GM19455 (cell line): ENCODE results near the gene TMEM30B.

Experiments
- ATAC-seq: cut with Tn5 transposase; IDR thresholded peaks from one replicate; pipeline ENCODE4 v1.9.1; 2021; ENCODE audit not compliant: unreplicated experiment

TMEM30B gene

DNA sequence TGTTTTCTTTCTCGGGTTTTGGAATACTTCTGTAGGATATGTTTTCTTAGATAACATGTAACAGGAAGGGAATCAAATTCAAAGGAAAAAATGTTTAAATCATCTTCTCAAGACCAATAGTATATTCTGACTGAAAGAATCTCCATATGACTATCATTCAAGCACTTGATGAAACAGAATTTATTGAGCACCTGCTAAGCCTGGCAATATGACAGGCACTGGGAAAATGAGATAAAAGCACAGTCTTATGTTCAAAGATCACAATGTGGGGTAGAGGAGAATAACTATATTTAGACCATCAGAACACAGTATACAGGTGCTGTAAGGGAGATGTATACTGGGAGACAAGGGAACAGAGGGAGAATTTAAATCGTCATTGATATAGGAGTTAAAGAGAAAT is 19.1 kb upstream of the TMEM30B start:
- ATAC-seq, result no peak

DNA sequence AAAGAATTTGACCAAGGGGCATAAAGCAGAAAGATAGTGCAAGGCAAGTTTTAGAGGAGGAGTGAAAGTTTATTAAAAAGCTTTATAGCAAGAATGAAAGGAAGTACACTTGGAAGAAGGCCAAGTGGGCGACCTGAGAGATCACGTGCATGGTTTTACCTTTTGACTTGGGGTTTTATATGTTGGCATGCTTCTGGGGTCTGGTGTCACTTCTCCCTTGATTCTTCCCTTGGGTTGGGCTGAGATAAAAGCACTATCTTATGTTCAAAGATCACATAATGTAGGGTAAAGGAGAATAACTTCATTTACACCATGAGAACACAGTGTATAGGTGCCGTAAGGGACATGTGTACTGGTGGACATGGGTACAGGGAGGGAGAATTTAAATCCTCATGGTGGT is 17.7 kb upstream of the TMEM30B start:
- no peak for ATAC-seq

DNA sequence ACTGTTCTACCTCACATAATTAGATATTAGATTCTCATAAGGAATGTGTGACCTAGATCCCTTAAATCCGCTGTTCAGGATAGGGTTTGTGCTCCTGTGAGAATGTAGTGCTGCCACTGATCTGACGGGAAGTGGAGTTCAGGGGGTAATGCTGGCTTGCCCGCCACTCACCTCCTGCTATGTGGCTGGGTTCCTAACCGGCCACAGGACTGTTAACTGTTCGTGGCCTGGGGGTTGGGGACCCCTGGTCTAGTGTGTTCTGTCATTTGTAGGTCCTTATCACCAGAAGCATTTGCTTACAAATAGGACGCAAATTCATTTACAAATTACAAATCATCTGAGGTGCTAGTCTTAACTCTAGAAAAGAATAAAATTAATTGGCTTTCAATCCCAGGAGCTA is 16.4 kb upstream of the TMEM30B start:
- ATAC-seq, result no peak

DNA sequence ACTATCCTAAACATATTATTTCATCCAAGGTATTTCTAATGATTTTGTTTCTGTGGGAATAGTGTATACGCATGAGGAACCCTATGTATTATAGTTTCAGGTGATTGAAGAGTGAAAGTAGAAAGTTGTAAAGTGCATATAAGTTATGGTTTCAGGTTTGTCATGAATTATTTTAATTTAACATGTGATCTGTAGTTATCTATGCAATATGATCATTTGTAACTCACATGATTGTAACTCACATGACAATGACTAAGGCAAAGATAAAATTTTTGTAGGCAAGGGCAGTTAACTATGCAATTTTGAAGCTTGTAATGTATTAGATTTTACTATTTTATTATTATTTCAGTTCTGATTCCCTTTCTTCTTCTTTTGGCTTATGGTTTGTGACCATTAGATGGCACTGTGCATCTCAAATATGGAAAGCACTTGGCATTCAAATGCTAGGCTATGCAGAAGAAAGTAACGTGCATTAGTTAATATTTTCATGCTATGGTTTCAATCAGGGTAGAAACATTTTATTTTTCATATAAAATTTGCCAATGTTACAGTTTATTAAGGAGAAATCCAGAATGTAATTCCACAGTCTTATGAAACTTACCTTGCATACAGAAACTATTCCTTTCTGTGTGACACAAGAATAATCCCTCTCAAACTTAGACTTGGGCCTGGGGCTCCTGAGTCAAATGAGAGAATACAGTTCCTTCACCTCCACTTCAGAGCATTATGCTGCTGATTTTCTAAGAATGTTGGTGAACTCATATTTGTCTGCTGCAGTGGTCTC is 15.8 kb upstream of the TMEM30B start:
- no peak for ATAC-seq

DNA sequence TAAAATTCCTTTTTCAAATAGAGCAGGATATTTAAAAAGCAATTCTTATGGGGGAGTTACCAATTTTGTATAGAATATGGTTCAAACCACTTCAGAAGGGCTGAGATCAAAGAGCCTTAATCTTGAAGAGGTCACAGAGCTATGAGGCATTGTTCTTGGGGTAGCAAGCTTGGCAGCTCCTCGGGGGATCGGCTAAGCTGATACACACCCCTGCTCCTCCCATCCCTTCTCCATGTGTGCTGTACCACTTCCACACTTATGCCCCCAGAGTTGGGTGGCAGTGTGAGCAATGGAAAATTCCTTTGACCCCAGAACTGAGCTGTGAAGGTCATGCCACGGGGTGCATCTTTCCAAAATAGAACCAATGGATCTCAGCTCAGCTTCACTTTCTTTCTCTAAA is 15.0 kb upstream of the TMEM30B start:
- ATAC-seq, result no peak

DNA sequence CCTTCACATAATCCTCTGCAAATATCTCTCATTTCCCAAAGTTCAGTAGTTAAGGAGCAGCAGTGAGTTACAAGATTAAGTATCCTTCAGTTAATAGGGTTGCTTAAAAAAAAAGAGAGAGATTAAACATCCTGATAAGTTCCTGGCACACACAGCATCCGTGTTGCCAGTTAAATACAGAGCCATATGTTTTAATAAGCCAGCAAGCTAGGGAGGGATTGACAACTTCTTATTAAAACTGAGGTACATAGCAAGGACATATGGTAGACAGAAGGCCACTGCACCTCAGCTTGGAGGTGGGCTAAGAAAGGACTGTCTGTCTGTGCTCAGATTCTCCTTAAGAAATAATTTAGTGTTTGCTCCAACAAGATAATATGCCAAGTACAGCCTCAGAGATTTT is 9.6 kb upstream of the TMEM30B start:
- no peak for ATAC-seq

DNA sequence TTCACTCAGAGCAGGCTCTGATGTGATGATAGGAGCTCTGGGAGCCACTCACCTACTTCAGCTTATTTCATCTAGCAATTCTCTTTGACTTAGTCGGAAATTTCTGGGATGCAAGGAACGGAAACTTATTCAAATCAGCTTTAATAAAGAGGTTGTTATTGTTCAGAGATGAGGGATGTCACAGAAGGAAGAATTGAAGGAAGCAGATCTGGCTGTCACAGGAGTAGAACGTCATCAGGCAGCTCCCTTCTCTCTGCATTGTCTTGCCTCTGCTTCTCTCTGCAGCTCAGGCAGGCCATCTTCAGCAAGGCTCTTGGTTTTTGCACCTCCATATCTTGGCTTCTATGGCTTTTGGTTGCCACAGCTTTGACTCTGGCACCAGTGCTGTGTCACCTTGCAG is 7.6 kb upstream of the TMEM30B start:
- no peak for ATAC-seq

DNA sequence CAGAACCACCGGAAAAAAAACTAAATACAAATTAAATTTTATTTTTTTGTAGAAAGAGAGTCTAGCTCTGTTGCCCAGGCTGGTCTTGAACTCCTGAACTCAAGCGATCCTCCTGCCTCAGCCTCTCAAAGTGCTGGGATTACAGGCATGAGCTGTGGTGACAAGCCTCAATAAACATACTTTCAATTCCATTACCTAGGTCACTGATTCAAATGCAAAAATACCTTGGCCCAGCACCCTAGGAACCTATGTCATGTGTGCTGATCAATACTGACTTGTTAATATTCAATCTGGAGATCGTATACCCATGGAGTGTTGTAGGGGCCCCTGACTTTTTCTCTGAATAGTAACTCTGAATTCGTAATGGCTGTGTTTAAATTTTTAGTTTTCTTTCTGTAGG is 7.1 kb upstream of the TMEM30B start:
- ATAC-seq, result no peak

DNA sequence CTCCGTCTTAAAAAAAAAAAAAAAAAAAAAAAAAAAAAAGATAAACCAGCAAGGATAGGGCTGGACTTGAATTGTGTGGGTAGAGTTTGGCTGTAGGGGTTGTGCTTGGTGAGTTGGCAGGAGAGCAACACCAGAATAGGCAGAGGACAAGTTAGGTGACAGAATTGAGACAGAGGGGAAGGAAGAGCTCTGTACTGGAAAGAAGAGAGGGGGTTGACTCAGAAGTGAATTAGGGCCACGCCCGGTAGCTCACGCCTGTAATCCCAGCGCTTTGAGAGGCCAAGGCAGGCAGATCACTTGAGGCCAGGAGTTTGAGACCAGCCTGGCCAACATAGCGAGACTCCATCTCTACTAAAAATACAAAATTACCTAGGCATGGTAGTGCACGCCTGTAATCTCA is 6.1 kb upstream of the TMEM30B start:
- no peak for ATAC-seq

DNA sequence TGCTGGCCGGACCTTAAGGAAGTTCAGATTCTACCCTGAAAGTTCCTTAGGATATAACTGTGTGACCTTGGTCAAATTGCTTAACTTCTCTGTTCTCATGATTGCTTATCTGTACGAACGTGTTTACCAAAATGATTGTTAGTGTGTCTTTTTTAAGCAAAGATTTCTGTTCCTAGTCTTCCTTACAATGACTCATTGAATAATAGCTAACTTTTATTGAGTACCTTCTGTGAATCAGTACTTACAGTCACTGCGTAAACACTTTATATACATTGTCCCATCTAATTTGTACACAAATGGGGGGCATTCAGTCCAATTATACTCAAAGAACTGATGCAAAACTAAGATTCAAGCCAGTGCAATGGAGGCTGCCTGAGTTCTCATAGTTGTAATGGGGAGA is 4.2 kb upstream of the TMEM30B start:
- no peak for ATAC-seq

DNA sequence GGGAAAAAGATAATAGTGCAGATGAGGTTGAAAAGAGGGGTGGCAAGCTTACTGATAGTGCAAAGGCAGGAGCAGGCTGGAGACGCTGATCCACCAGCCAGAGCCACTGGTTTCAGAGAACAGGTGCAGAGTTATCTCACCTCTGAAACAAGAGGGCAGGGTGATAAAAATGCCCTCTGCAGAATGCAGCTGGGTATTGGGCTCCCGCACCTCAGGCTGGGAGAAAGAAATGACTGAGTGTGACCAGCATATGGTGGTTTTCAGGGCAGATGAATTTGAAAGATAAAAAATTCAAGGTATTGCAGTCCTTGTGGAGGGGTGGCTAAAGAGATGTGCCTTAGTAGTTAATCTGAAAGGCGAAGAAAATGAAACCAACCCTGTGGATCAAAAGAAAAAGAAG is 2.9 kb upstream of the TMEM30B start:
- ATAC-seq, result no peak

DNA sequence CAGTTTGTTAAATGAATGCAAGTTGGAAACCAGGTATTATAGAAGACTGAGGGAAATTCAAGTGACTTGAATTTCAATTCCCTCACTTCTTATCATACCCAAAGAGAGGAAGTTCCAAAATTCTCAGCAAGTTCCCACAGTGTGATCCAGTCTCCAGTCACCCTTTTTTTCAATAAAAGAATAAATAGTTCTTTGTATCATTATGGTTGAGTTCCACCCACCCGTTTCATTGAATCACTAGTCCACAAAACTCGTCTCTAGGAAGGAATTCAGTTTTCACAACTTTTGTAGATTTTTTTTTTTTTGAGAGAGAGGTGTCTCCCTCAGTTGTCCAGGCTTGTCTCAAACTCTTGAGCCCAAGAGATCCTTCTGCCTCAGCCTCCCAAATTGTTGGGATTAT is 1.6 kb upstream of the TMEM30B start:
- no peak for ATAC-seq

DNA sequence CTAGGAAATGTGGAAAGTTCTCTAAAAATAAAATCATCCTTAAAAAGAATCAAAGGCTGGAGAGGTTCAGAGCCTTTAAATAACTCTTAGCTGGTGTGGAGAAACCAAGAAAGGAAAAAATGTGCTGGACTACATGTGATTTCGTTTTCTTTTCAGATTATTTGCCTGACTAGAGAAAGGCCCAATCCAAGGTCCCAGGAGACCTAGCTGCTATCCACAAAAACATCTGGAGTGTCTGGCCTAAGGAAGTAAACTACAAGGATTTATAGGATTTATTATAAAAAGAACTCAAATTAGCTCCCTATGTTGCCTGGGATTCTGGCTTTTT is 774 bp upstream of the TMEM30B start:
- ATAC-seq, result no peak

DNA sequence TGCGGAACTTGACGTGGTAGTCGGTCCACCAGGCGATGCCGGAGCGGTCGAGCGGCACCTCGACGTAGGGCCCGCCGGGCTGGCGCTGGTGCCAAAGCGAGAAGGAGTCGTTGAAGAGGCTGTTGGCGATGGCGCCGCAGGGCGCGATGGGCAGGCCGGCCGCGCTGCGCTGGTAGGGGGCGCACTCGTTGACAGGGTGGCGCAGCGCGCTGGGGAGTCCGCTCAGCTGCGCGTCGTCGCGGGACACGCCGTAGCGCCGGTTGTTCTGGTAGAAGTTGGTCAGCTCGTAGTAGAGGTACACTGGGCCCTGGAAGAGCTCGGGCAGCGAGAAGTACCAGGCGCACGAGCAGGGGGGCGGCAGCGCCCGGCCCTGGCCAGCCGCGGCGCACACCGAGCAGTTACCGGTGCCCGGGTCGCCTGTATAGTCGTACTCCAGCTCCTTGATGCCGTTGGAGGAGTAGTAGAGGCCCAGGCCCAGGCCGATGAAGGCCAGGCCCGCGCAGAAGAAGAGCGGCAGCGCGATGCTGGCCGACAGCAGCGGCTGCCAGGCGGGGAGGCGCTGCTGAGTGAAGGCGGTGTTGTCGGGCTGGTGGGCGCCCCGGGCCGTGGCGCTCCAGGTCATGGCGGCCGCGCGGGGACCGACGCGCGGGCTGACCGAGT is 482 bp downstream of the TMEM30B start:
- no peak for ATAC-seq

DNA sequence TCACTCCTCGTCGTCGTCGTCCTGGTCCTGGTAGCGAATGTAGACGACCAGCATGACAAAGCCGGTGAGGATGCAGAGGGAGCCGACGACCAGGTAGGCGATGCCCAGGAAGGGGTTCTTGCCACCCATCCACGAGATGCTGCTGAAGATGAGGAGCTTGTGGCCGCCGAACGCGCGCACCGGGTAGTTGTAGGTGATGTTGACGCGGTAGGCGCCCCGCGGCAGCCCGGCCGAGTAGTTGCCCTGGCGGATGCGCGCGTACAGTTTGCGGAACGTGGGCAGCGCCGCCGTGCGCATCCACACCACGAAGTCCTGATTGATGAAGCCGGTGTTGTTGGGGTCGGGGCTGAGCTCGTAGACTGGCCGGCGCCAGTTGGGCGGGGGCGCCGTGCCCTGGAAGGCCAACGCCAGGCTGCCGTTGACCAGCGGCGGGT is 1.0 kb downstream of the TMEM30B start:
- ATAC-seq, result no peak

DNA sequence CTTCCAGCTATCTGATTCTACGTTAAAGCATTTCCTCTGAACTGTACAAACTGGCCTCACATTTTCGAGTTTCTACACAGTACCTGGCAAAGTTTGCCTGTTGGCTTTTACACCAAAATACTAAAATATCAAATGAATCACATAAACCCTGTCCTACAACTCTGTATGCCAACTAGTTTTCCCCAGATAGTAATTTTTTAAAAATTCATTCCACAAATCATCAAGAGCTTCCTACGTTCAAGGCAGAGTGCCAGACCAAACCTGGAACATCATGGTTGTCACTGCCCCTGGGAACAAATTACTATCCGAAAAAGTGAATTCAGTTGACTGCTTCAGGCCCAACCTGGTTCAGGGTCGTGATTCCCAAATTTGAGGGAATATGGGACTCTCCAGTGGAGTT is 2.1 kb downstream of the TMEM30B start:
- ATAC-seq, result no peak

DNA sequence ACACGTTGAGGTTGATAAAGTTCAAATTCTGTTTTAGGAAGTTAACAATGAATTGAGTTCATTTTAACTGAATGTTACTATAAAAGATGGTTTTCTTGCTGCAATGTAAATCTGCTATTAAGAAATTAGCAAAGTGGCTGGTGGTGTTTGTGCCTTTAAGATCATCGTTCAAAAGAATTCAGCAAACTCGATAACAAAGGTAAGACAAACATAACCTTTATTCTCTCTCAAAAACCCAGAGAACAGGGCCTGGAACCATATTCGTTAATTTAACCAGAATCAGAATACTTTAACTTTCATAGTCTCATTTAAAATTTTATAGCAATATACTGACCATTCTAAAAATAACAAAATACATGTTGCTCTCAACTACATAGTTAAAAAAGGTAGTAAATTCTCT is 3.4 kb downstream of the TMEM30B start:
- ATAC-seq, result no peak

DNA sequence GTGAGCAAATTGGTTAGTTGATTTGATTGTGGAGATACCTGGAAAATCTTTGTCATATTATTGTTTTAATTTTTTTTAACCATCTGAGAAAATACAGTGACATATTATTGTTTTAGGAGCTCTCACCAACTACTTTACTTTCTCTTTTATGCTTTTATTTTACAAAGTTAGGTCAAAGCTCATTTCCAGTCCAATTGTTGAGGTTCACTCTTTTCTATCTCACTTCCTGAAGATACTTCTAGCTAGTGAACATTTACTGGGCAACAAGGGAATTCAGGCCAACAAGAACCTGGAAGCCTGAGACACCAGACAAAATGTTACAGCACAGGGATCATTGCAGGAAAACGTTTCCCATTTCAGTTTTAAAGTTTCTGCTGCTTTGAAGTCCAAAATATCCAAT is 3.9 kb downstream of the TMEM30B start:
- no peak for ATAC-seq

DNA sequence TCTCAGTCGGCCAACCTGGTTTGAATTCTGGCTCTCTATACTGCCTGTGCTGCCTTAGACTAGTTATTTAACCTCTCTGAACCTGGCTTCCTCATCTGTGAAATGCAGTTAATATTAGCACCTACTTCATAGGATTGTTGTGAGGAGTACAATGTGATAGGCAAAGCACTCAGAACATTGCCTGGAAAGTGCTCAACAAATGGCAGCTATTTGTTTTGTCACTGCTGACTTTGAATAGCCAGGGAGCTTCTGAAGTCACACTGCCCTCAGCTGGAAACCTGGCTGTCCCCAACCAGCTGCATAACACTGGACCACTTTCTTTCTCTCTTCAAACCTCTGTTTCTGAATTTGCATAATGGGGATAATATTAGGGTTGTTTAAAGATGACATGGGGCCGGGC is 9.6 kb downstream of the TMEM30B start:
- no peak for ATAC-seq

DNA sequence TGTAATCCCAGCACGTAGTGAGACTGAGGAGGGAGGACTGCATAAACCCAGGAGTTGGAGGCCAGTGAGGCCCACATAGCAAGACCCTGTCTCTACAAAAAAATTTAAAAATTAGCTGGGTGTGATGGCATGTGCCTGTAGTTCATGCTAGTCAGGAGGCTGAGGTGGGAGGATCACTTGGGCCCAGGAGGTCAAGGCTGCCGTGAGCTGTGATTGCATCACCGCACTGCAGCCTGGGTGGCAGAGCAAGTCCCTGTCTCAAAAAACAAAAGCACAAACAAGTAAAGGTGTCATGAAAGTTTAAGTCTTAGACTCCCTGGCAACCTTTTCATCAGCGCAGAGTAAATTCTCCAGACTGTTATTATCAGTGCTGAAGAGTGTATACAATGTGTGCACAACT is 10.4 kb downstream of the TMEM30B start:
- ATAC-seq, result no peak

DNA sequence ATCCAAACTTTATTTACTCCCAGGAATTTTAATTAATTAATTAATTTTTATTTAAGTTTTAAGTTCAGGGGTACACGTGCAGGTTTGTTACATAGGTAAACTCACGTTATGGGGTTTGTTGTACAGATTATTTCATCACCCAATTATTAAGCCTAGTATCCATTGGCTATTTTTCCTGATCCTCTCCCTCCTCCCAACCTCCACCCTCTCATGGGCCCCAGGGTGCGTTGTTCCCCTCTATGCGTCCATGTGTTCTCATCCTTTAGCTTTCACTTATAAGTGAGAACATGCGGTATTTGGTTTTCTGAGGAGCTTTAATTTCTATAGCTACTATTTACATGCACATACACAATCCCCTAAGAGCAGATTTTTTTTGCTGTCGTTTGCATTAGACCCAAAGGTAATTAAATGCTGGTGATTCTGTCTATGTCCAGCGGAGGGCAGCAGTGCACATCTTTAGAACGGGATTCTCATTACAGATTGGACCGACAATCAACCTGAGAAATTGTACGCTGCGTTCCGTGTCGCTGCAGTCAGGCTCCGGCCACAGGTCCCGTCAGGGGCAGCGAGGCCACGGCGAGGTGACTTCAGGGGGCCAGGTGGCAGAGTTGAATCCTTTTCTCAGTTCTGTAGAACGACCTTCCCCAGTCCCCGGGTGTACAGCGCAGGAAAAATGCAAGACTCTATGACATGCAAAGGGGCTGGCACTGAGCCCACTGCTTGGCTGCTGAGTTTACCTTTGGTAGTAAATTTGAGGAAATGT is 11.6 kb downstream of the TMEM30B start:
- ATAC-seq, result peak; percentile 88

DNA sequence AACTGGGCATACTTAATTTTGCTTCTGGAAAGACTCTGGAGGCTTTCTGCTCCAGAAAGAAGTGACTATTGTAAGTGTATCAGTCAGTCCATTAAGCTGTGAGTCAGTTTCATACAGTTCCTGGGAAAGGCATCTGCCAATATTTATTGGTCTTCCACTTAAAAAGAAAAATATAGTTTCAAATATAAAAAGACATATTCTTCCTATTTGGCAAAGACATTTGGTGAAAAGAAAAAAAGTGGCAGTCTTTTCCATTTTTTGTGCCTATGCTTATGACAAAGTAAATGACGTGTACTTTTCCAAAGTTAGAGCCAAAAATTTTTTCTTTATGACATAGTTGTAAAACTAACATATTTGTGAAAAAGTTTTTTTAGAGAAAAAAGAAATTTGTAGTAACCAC is 12.3 kb downstream of the TMEM30B start:
- no peak for ATAC-seq
